ENCODE results near the gene PRSS1.
A peak's percentile ranks its signal among the peaks of the same experiment; 100 is the strongest.
"Not testable (repeated sequence)": the region's sequence is repeated elsewhere in the genome, so short reads cannot be mapped to it uniquely, and the experiment has no call there.

The PRSS1 gene

DNA sequence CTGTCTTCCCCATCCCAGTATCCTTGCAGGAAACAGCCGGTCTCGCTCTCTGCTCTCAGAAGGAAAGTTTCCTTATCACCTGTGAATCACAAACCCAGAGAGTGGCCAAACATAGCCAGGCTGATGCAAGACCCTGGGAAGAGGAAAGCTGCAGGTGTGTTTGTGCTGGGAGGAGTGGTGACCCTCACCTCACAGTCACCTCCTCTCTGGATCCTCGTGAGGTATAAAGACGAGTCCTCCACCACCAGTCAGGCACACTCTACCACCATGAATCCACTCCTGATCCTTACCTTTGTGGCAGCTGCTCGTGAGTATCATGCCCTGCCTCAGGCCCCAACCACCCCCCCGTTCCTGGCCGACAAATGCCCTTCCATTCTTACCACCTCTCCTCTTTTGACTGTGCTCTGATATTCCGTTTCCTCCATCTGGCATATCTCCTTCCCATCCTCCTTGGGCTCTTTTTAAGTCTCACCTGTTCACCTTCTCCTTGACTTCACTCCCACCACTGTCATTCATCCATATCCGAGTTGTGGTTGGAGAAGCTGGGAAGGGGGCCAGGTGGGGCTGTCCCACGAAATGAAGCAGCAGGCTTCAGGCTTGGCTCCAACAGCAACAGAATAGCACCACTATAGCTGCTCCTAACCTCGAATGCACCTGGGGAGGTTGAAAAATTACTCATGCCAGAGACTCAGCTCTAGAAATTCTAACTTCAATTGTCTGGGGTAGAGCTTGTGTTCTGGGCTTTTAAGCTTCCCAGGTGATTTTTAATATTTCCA lies at the start of gene PRSS1:
Gene PRSS1, plus strand, starts transcription at position 255 of the 776 bp plus-strand sequence. Its CDS starts 13 bp downstream, at position 268.
- no peak for DNase-seq

DNA sequence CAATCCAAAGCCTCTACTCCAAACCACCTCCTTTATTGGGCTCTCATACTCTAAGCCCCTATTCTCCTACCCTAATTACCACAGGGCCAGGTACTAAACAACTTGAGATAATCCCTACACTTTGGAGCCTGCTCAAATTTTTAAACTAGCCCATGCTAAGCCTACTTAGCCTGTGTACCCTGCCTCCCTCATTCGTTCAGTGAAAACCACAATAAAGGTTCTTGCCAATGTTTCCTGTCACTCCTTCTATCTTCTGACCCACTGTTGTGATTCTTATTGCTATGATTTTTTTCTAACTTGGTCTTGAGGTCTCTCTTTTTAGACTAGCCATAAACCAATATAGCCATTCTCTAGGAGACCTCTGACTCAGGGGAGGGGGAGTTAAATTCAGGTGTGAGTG lies 48.3 kb upstream of the PRSS1 start:
- DNase-seq: not testable (repeated sequence)

DNA sequence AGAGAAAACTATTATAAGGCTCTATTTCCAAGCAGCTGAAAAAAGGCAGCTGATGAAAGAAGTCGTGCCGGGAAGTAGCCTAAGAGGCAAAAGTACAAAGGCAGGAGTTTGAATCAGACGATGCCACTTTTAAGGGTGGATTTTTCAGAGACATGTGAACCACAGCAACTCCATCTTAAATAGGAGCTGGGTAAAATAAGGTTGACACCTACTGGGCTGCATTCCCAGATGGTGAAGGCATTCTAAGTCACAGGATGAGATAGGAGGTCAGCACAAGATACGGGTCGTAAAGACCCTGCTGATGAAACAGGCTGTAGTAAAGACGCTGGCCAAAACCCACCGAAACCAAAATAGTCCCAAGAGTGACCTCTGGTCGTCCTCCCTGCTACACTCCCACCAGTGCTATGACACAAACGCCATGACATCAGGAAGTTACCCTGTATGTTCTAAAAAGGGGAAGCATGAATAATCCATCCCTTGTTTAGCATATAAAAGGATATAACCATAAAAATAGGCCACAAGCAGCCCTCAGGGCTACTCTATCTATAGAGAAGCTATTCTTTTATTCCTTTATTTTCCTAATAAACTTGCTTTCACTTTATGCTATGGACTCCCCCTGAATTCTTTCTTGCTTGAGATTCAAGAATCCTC lies 45.5 kb upstream of the PRSS1 start:
- DNase-seq: no peak

DNA sequence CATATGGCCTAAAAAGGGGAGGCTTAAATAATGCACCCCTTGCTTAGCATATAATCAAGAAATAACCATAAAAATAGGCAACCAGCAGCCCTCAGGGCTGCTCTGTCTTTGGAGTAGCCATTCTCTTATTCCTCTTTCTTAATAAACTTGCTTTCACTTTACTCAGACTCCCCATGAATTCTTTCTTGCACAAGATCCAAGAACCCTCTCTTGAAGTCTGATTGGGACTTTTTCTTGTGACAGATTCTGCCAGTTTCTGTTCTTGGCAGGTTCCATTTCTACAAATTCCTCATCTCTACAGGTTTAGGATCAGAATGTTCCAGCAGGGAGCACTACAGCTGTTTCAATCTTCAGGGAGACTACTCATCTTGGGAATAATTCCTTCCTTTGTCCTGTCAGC lies 40.5 kb upstream of the PRSS1 start:
- not testable (repeated sequence) for DNase-seq

DNA sequence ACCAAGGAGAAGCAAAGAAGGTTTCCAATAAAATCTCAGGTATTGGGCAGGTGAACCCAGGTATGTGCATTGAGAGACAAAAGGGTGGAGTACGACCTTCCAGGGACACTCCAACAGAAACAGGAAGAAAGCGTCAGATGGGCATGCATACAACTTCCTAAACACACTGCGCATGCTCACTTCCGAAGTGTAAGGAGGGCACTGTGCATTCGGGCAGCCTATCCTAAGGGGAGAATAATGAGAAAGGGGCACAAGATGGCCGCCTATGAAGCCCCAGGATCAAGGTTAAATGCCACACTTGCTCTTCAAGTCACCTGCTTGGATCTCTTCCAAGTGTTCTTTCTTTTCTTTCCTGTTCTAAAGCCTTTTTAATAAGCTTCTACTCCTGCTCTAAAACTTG lies 39.4 kb upstream of the PRSS1 start:
- DNase-seq: no peak

DNA sequence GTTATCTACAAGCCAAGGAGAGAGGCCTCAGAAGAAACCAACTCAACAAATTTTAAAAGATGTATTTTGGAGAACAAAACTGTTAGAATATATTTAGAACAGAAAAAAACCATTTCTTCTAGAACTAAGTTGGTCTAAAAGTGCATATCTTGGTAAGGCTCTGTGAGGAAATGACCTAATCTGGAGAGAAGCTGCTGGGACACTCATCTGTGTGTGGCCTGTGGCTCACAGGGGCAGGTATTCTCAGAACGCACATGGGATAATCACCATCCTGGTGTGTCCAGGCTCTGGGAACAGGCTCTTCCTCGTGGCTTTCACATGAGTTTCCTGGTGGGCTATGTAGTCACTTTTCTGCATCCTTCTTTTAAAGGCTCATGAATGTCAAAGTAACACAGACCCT lies 38.1 kb upstream of the PRSS1 start:
- no peak for DNase-seq

DNA sequence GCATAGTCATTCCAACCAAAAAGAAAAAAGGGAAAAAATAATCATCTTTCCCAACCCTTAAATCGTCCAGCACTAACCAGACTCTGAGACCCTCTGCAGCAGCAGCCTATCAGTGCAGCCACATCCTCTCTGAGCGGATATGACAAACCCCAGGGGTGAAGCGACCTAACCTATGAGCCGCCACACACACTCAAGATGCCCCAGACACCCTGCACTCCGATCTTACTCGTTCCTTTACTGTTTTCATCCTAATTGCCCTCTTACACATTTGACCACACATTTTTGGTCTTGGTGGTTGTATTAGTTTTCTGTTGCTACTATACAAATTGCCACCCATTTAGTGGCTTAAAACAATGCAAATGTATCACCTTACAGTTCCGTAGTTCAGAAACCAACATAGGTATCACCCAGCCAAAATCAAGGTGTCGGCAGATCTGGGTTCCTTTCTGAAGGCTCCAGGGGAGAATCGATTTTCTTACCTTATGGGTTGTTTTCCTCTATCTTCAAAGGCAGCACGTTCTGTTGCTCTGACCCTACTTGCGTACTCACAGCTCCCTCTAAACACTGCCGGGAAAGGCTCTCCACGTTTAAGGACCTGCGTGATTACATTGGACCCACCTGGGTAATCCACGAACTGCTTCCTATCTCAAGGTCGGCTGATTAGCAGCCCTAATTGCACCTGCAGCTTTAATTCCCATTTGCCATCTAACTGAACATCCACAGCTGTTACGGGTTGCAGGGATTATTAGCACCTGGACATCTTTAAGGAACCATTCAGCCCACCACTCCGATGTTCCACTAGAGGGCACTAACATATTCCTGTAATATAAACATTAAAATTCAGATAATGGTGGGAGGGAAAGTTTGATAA lies 37.3 kb upstream of the PRSS1 start:
- DNase-seq: peak; percentile 19

DNA sequence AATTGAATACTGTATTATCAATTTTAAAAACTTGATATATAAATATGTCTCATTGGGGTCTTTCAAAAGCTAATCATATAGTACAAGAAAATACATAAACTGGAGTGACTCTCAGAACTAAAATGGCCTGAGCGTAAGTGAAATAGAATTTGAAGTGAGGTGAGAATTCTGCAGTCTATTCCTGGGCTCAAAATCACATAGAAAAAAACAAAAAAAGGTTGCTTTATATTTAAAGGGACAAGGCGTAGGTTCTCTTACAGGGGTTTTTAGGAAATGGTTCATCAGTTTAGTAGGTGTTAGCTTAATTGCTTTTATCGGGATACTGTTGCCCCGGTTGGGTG lies 36.7 kb upstream of the PRSS1 start:
- DNase-seq: no peak

DNA sequence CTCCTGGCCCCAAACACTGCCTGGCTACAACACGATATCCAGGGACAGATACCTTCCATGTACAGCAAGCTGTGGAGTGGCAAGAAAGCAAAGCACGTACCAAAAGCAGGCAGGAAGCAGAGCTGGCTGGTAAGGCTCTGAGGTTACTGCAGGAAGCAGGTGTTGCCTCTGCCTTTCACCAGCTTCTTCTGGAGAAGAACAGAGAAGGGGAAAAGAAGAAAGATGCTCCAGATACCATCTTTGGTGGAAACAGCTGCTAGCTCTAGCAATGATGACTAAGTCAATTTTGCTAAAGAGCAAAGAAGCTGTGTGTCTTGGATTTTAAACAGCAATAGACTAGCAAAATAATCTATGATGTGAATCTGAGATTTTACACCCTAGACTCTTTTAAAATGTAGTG lies 34.9 kb upstream of the PRSS1 start:
- DNase-seq: no peak

DNA sequence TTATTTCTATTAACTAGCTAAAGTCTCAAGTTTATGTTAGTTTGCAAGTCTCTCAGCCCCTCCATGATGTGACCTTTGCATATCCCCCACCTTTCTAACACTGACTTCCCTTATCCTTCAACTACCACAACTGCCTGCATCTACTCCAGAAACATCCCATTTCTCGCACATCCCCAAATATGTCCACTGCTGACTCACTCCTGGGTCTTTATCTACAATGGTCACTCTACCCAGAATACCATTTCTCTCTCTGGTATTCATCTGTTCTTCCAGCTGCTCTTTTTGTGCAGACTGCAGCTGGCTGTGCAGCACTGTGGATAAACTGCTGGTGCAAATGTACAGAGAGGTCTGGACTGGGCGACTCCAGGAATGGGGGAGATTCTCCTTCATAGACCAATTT lies 32.7 kb upstream of the PRSS1 start:
- no peak for DNase-seq

DNA sequence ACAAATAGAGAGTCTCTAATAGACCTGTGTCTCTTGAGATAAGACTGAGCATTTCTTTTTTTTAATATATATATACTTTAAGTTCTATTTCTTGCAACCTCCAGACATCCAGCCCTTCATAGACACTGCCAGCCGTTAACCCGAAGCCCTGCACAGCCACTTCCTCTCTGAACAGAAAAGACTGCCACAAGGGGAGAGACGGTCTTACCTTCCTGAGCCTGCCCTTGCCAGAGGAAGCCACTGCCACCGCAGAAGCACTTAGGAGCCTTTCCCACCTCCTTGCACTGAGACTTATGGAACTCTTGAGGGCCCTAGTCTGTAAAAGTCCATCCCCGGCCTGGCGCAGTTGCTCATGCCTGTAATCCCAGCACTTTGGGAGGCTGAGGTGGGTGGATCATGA lies 31.8 kb upstream of the PRSS1 start:
- no peak for DNase-seq

DNA sequence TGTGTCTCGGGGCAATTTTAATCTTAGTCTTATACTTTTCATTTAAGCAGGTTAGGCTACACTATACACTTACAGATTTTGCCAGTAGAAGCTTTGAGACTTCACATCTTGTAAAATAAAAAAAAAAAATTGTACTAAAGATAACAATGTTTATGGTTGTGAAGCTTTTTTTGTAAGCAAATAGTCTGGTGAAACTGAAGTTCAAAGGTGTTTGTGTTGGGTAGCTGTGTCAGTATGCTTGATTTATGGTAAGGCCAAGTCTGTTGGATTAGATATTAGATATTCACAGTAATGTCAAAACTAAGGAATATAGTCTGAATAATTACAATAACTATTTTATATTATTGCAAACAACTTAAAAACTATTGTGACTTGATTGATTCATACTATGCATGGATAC lies 31.0 kb upstream of the PRSS1 start:
- DNase-seq: no peak

DNA sequence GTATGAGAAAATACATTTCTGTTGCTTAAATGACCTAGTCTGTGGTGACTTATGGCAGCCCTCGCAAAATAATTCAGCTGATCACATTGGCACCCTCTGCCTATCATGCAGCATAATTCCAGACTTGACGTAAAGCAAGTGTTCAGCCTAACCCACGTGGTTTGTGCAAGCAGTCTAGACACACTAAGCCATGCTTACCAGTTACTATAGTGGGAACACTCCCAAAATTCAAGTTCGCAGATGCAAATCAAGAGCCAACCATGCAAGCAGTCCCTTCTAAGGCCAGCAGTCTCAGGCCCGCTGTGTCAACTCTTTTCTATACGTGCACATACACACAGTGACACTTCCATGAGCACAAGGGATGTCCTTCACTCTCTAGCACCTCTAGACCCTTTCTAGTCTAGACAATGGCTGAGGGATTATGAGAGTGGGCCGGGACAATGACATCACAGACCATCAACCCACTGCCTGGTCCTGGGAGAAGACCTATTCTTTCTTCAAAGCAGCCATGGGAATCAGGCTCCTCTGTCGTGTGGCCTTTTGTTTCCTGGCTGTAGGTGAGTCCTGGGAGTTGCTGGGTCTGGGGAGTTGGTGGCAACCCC lies 29.0 kb upstream of the PRSS1 start:
- no peak for DNase-seq

DNA sequence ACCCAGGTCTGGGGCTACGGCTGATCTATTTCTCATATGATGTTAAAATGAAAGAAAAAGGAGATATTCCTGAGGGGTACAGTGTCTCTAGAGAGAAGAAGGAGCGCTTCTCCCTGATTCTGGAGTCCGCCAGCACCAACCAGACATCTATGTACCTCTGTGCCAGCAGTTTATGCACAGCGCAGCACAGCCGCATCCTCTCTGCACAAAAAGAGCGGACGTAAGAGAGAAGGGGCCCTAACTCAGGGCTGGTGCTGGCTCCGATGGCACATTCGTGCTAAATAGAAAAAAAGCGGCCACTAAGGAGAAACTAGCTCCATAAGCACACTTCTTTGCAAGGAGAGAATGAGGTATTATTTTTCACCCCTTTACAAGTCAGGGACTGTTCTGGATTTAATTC lies 28.3 kb upstream of the PRSS1 start:
- no peak for DNase-seq

DNA sequence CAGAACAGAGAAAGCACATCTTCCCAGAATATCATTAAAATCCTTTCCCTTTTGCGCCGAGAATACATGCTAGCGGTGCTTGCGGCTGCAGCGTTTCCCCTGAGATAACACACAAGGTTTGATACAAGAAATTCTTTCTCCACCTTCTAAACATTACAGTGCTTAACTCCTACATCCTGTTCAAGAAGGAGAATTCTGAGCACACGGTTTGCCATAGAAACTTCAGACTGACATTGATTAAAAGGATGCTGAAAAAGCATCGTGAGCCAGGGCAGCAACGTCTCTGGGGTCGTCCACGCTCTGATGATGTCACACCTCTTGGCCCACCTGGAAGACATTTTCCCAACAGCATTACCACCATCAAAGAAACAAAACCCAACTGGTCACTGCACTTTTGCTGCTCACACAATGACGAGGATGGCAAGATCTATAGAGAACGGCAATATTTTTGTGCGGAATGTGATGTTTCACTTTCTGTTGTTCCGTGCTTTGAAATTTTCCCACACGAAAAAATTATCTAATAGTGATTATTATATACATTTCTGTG lies 27.0 kb upstream of the PRSS1 start:
- no peak for DNase-seq

DNA sequence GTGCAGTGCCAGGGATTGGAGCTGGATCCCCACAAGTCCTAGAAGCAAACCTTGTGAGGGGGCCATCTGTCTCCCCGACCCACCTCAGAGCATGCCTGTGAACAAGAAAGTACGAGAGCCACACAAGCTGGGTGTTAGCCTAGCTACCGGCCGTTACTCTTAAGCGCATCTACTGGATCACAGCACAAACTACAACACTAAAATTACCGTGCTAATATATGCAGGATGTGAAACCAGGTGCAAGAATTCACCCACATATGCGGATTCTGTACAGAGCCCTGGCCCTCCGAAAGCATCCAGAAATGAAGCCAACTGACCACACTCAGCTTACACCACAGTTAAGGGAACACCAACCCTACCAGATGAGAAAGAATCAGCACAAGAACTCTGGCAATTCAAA lies 16.0 kb upstream of the PRSS1 start:
- DNase-seq: no peak

DNA sequence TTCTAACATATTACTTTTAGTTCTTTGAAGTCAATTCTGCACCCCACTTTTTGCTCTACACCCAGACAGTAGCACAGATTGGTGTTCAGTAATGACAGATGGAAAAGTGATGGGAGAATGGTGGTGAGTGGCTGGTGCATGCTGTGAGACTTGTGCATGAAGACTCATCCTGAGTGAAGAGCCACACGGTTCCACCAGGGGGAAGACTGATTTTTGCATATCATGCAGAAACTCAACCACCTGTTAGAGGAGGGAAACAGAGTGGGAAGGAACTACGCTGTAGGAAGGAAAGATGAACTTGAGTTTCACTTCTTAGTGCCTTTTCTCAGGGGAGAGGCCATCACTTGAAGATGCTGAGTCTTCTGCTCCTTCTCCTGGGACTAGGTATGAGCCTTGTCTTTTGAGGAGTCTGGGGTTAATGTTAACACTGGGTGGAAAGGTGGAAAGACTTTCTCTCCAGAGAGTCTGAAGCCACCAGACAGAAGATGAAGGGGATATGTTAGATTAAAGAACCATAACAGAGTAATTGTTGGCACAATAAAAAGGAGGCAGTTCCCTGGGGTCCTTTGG lies 9.3 kb upstream of the PRSS1 start:
- no peak for DNase-seq

DNA sequence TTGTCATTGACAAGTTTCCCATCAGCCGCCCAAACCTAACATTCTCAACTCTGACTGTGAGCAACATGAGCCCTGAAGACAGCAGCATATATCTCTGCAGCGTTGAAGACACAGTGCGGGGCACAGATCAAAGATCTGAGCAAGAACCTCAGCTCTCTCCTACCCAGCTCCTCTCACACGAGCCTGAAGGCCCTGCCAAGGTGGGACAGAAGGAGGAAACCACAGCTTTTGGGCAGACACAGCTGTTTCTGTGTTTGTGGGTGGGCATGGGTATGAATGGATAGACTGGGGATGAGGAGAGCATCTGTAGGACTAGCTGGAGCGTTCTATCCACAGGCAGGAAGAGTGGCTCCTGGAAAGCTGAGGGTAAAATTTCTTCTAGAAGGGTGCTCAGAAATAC lies 8.5 kb upstream of the PRSS1 start:
- DNase-seq: no peak

DNA sequence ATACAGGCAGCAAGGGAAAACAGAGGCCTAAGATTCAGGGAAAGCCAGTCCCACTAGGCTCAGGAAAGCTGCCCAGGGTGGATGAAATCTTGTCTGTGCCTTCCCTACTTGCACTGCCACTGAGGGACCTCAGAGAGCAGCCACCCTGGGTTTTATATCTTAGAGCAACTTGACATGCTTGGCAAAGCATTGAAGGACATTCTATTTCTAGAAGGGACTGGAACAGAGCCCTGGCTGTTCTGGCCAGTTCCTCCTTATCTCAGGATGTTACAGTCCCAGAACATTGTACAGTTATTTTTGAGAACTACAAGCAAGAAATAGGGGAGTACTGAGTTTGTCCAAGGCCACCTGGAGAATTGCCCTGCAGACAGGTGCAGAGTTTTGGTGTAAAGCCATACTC lies 7.3 kb upstream of the PRSS1 start:
- DNase-seq: not testable (repeated sequence)

DNA sequence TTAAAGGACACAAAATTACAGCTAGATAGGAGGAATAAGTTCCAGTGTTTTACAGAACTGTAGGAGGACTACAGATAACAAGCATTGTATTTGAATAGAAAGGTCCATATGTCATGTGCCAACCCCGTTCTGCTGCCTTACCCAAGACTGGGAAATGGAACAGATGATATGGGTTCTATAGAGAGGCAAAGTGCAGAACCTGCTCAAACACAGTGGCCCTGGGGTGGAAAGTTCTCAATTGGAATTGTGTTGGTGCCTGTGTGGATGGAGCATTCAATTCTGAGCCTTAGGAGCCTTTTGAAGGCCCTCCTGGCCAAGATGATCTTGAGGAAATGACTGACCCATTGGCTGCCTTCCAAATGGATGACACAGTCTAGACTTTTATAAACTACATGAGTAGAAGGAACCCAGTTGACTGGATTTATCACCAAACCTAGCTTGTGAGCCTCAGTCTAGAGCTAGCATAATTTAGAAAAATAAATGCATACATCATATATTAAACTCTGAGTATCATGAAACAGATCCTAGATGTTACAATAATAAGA lies 4.1 kb upstream of the PRSS1 start:
- no peak for DNase-seq

DNA sequence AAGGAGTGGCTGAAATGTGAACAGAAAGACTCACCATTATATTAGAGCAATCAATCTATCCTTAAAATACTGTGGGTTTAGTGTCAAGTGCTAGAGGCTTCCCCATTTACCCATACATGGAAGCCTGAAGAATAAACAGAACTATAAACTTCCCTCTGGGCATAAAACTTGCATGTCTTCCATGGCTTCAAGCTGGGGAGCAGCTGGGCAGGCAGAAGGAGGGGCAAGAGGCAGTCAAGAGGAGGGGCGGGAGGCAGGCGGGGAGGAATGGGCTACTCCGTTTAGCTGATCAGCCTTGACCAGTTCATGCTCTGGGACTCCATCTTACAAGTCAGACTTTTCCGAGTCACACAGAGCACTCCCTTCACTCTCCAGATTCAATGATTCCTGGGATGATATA lies 3.5 kb upstream of the PRSS1 start:
- no peak for DNase-seq

DNA sequence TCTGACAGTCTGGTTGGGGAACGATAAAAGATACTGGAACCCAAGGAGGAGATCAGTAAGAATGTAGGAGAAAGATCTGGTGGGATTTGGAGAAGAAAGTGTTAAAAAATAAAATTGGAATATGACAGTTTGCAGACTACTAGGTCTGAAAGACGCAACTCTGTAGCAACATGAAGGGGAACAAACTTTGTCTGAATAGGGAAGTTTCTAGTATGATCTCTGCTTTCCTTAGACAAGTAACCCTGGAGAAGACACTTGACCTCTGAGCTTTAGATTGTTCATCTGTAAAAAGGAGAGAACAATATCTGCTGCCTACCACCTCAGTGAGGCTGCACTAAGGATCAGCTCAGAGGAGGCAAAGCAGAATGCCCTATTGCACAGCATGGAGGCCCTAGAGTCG lies 3.0 kb upstream of the PRSS1 start:
- DNase-seq: no peak

Data from eye (tissue), 1 donor.